Testis (tissue), 2 donors: ENCODE results near the gene HMG20B.

Experiments
- POLR2A ChIP-seq: fragments of 450-650 bp; IDR thresholded peaks from one replicate; pipeline ENCODE4 v1.6.1; 2017; ENCODE audit warnings: antibody characterized with exemption, mild to moderate bottlenecking, moderate library complexity
- TF ChIP-seq, protein P1 (sequence below), 3 experiments: fragments of 450-650 bp in 2 of 3; fragments of 200-600 bp in 1 of 3; sonication (generic) in 1 of 3; IDR thresholded peaks; one replicate each; pipeline ENCODE4 v1.5.1; 2016 to 2019; ENCODE audit warnings: antibody characterized with exemption in 3 of 3, mild to moderate bottlenecking in 2 of 3, moderate library complexity in 1 of 3

GRCh38 chr19:3591876-3592613 lies 19.3 kb downstream of the HMG20B start:
- TF ChIP-seq POLR2A: no peak
- TF ChIP-seq, protein P1, sequence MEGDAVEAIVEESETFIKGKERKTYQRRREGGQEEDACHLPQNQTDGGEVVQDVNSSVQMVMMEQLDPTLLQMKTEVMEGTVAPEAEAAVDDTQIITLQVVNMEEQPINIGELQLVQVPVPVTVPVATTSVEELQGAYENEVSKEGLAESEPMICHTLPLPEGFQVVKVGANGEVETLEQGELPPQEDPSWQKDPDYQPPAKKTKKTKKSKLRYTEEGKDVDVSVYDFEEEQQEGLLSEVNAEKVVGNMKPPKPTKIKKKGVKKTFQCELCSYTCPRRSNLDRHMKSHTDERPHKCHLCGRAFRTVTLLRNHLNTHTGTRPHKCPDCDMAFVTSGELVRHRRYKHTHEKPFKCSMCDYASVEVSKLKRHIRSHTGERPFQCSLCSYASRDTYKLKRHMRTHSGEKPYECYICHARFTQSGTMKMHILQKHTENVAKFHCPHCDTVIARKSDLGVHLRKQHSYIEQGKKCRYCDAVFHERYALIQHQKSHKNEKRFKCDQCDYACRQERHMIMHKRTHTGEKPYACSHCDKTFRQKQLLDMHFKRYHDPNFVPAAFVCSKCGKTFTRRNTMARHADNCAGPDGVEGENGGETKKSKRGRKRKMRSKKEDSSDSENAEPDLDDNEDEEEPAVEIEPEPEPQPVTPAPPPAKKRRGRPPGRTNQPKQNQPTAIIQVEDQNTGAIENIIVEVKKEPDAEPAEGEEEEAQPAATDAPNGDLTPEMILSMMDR (IDR thresholded peaks at IDR 0.05): no peak
